ENCODE results near the gene CHST14.
A peak's percentile ranks its signal among the peaks of the same experiment; 100 is the strongest.

The CHST14 gene

DNA sequence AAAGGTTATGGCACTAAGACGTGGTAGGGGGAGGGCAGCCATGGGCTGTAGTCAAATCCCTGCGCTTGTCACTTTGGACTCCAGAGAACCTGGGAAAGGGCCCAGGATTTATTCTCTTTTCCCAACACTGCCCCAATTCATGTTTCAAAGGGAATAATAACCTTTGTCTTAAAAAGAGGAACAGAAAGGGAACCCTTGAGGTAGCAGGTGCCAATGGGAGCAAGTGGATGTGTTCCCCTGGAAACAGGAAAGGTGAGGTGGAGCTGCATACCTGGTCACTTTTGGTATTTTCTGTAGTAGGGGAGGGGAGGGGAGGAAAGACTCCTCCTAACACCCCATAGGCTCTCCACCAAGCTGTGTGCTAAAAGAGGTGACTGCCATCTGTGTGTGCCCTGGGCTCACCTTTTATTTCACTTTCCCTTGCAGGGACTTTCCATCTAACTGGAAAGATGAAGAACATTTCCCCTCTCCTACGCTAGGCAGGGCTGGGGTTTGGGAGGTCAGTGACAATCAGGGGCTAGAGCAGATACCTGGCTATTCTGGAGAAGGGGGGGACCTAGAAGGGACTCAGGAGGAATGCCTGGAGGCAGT lies 6.1 kb upstream of the CHST14 start:
- DNase-seq: no peak

DNA sequence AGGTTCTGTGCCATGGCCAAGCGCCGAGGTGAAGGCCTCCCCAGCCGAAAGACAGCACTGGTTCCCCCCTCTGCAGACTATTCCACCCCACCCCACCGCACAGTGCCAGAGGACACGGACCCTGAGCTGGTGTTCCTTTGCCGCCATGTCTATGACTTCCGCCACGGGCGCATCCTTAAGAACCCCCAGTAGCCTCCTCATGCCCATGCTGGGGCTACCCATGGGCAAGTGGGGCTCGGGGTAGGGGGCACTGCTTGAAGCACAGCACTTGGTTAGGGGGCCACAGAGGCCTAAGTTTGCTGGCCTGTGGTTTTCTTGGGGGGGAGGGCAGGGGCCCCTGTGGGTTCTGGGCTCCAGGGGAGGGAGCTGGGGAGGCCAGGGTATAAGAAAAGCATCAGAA lies 4.8 kb upstream of the CHST14 start:
- no peak for DNase-seq

DNA sequence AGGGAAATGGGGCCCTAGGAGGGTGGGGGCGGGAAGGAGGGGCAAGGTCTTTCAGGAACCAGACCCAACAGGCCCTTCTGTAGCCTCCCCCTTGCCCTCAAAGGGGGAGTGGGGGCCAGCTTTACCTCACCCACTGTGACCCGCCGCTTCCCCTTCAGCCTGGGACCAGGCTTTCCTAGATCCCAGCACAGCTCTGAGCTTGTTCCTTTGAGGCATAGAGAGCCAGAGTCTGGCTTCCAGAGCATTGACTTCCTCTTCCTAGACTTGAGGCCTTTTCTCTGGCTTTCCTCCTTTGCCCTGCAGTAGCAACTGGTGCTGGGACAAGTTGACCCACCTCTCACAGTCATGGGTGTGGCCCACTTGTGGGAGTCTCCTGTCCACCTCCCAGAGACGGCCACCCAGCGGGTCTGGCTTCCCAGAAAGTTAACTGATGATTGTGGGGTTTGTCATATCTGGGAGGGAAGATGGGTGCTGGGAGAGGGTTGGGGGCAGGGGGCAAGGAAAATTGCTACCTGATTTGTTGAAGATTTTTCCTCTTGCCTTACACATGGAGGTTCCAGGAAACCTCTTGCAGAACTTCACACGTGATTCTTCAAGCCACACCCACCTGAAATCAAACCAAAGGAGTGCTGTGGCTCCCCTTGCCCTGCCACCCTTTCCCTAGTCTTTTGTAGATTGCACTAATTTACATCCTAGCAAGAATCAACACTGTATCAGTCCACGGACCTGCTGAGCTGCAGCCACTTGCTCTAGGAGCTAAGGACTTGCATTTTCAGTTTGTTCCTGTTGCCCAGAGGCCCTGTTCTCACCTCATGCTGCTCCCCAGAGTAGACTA lies 4.1 kb upstream of the CHST14 start:
- no peak for DNase-seq

DNA sequence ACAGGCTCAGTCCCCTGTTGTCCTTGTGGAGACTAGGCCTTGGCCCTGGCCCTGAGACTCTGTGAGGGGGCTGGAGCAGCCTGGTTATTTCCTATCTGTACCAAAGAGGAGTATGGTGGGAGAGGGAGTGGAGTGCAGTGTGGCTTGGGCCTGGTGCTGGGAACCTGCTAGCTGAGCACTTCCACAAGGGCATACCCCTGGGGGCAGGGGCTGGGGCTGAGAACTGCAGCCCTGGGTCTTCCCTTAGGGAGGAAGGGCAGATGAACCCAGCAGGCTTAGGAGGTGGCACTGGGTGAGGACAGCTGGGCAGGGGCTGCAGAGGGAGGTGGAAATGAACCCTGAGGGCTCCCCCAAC lies 3.5 kb upstream of the CHST14 start:
- DNase-seq: no peak

DNA sequence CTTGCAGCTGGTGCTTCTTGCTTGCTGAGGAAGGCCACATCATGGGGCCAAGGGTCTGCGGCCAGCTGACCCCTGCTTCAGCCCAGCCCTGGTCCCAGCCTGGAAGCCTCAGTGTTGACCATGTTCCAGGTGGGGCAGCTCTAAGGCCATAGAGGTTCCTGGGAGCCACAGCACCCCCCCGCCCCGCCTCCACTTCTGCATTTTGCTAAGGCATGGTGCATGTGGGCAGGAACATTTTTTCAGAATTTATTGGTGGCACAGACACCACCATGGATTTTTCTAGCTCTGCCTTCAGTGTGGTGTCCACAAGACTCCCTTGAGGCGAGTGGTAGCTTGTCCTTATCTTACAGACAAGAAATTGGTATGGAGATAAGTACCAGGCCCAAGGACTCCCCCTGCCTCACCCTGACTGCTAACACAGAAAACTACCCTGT lies 1.9 kb upstream of the CHST14 start:
- DNase-seq: no peak

DNA sequence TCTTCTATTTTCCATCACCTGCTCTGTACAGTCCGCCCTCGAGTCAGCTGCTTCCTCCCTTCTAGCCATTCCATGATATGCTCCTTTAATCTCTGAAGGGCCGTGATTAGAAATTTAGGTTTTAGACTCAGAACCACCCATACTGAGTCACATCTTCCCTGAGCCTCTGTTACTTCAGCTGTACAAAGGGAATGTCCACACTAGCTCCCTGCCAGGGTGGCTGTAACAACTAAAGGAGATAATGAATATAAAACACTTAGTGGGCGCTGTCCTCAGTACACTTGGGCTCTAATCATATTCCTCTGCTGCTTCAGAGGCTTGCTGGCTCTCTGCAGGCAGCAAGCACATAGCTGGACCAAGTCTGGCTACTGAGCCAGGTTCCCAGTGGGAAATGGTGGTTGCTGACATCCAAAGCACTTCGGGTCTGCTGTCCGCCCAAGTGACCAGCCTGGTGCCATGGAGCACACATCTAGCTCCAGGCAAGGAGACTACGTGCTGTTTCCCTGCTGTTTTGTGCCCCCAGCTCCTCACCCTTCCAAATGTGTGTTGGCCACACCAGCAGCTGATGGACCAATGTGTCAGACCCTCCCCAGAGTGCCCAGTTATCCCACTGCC lies 901 bp upstream of the CHST14 start:
- no peak for DNase-seq

DNA sequence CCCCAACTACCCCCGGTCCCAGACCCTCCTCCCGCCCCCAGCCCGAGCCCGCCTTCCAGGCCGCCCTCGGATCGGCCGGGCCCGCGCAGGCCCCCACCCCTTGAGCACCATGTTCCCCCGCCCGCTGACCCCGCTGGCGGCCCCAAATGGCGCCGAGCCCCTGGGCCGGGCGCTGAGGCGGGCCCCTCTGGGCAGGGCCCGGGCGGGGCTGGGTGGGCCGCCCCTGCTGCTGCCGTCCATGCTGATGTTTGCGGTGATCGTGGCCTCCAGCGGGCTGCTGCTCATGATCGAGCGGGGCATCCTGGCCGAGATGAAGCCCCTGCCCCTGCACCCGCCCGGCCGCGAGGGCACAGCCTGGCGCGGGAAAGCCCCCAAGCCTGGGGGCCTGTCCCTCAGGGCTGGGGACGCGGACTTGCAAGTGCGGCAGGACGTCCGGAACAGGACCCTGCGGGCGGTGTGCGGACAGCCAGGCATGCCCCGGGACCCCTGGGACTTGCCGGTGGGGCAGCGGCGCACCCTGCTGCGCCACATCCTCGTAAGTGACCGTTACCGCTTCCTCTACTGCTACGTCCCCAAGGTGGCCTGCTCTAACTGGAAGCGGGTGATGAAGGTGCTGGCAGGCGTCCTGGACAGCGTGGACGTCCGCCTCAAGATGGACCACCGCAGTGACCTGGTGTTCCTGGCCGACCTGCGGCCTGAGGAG lies 472 bp downstream of the CHST14 start:
- DNase-seq: peak; percentile 12

DNA sequence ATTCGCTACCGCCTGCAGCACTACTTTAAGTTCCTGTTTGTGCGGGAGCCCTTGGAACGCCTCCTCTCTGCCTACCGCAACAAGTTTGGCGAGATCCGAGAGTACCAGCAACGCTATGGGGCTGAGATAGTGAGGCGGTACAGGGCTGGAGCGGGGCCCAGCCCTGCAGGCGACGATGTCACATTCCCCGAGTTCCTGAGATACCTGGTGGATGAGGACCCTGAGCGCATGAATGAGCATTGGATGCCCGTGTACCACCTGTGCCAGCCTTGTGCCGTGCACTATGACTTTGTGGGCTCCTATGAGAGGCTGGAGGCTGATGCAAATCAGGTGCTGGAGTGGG lies 995 bp downstream of the CHST14 start:
- DNase-seq: no peak

DNA sequence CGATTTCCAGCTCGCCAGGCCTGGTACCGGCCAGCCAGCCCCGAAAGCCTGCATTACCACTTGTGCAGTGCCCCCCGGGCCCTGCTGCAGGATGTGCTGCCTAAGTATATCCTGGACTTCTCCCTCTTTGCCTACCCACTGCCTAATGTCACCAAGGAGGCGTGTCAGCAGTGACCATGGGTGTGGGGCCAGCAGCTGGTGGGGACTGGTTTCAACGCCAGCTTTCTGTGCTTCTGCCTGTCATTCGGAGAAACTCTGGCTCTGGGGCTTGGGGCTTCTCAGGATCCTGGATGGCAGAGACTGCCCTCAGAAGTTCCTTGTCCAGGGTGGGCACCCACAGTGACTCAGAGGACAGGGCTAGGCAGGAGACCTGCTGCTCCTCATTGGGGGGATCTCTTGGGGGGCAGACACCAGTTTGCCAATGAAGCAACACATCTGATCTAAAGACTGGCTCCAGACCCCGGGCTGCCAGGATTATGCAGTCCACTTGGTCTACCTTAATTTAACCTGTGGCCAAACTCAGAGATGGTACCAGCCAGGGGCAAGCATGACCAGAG lies 1.5 kb downstream of the CHST14 start:
- DNase-seq: no peak

DNA sequence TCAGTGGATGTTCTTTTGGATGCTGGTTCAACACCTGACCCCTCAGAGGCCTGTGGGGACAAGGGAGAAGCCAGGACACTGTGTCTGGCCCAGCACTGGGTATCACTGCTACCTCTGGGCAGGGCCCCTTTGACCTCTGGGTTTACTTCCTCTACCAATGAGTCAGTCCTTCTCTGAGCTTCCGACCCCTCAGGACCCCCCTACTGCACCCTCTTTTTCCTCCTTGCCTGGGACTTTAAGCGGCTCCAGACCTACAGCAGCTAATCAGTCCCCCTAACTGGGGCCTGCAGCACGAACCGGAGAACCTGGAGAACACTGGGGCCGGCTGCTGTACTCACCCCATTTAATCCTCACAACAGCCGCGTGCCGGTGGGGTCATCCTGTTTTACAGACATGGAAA lies 3.8 kb downstream of the CHST14 start:
- no peak for DNase-seq

DNA sequence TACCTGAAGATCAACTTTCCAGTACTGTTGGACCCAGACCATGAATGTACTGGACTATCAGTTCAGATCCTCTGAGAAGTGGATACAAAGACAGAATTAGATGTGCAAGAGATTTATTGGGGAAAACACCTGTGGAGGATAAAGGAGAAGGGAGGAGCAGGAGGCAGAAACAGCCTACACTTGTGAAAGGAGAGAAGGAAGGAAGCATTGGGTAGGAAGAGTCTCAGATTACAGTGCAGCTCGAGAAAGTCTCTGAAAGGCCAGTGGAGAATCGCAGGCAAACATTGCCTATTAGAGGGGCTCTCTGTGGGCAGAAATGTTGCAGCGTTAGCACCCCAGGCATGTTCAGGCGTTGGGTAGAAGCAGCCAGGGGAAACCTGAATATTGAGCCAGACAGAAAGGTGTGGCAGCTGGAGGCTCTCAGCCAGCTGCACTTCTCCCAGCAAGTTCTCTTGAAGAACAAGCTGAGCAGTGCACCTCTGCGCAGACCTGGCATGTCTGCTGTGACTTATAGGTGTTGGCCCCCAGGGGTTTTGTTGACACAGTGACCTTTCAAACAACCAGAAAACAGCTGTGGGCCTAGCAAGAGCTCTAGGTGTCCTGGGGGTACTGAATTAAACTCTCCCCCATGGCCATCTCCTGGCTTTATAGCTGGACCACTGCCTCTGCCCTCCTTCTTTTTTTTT lies 7.0 kb downstream of the CHST14 start:
- no peak for DNase-seq

DNA sequence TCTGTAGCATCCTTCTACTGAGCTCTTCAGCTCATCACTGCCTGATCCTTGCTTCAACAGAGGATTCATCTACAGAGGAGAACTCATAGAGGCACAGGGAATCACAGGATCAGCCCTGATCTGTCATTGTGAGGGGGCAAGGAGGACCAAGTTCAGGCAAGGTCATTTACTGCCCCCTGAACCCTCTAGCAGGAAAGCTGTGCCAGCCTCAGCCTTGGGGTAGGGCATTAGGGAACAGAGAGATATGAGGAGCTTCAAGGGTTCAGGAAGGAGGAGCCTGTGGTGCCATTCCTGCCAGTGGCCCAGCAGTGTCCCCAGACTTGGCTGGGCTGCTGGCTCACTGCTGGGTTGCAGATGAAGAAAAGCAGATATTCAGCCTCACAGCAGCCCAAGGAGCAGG lies 8.2 kb downstream of the CHST14 start:
- no peak for DNase-seq

DNA sequence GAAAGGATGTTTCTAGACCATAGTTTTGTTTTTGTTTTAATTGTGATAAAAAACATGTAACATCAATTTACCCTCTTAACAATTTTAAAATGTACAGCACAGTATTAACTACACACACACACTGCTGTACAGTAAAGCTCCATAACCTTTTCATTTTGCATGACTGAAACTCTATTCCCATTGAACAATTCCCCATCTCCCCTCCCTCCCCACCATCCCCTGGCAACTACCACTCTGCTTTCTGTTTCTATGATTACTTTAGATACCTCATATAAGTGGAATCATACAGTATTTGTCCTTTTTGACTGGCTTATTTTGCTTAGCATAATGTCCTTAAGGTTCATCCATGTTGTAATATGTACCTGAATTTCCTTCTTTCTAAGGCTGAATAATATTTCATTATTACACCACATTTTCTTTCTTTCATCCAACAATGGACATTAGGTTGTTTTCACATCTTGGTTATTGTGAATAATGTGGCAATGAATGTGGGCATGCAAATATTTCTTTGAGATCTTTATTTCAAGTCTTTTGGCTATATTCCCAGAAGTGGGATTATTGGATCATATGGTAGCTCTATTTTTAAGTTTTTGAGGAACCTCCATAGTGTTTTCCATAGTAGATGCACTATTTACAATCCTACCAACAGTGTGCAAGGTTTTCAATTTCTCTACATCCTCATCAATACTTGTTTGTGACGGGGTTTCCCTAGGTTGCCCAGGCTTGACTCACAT lies 10.7 kb downstream of the CHST14 start:
- no peak for DNase-seq

DNA sequence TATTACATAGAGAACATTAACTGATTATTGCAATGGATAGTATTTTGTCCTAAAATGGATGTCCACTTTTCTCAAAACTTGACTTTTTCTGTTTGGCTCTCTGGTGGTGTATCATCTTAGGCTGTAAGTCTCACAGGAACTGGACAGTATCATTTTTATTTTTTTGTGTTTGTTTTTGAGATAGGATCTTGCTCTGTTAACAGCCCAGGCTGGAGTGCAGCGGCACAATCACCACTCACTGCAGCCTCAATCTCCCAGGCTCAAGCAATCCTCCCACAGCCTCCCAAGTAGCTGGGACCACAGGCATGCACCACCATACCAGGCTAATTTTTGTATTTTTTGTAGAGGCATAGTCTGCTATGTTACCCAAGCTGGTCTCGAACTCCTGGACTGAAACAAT lies 13.1 kb downstream of the CHST14 start:
- DNase-seq: no peak

DNA sequence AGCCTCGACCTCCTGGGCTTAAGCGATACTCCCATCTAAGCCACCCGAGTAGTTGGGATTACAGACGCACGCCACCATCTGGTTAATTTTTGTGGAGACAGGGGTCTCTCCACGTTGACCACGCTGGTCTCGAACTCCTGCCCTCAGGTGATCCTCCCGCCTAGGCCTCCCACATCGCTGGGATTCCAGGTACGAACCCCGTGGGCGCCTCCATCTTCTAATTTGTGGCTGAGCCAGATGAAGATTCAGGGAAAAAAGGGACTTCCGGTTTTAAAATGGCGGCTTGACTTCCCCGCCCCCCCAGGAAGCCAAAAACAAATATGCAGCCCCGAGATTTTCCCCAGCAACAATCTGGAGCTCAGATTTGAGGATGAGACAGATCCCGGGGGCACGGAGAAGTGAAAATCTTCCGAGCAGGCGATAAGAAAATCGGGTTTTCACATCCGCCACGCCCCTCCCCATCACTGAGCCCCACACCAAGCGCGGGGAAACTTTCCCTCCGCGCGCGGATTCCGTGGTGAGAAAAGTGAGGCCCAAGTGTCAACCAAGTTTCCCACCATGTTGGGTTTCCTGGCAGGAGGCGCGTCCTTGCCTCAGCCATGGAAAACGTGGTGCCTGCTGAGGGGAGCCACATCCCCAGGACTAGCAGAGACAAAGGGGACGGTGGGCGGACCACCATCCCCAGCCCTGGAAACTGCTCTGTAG lies 15.4 kb downstream of the CHST14 start:
- no peak for DNase-seq

DNA sequence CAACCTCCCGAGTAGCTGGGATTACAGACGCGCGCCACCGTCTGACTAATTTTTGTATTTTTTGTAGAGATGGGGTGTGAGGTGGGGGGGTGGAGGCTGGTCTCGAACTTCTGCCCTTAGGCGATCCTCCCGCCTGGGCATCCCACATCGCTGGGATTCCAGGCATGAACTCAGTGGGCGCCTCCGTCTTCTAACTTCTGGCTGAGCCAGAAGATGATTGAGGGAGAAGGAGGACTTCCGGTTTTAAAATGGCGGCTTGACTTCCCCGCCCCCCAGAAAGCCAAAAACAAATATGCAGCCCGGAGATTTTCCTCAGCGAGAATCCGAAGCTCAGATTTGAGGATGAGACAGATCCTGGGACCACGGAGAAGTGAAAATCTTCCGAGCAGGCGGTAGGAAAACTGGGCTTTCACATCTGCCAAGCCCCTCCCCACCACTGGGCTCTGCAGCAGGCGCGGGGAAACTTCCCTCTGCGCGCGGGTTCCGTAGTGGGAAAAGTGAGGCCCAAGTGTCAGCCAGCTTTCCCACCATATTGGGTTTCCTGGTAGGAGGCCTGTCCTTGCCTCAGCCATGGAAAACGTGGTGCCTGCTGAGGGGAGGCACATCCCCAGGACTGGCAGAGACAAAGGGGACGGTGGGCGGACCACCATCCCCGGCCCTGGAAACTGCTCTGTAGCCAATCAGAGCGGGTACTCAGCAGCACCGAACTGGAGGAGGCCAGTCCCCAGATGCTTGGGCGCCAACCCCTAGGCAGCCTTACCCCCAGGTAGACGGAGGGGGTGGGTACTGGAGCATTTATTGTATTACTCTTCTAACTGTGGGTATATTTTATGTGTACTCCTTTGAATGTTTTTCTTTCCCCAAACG lies 17.3 kb downstream of the CHST14 start:
- DNase-seq: no peak

DNA sequence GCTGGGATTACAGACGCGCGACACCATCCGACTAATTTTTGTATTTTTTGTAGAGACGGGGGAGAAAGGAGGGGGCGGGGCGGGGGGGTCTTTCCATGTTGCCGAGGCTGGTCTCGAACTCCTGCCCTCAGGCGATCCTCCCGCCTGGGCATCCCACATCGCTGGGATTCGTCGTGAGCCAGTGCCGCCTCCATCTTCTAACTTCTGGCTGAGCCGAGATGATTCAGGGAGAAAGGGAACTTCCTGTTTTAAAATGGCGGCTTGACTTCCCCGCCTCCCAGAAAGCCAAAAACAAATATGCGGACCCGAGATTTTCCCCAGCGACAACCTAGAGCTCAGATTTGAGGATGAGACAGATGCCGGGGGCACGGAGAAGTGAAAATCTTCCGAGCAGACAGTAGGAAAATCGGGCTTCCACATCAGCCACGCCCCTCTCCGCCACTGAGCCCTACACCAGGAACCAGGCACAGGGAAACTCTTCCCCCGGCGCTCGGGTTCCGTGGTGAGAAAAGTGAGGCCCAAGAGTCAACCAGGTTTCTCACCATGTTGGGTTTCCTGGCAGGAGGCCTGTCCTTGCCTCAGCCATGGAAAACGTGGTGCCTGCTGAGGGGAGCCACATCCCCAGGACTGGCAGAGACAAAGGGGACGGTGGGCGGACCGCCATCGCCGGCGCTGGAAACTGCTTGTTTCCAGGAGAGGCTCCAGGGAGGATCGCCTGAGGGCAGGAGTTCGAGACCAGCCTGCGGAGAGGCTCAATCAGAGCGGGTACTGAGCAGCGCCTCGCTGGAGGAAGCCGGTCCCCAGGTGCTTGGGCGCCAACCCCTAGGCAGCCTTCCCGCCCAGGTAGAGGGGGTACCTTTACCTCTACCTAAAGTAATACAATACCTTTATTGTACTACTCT lies 18.7 kb downstream of the CHST14 start:
- DNase-seq: no peak

DNA sequence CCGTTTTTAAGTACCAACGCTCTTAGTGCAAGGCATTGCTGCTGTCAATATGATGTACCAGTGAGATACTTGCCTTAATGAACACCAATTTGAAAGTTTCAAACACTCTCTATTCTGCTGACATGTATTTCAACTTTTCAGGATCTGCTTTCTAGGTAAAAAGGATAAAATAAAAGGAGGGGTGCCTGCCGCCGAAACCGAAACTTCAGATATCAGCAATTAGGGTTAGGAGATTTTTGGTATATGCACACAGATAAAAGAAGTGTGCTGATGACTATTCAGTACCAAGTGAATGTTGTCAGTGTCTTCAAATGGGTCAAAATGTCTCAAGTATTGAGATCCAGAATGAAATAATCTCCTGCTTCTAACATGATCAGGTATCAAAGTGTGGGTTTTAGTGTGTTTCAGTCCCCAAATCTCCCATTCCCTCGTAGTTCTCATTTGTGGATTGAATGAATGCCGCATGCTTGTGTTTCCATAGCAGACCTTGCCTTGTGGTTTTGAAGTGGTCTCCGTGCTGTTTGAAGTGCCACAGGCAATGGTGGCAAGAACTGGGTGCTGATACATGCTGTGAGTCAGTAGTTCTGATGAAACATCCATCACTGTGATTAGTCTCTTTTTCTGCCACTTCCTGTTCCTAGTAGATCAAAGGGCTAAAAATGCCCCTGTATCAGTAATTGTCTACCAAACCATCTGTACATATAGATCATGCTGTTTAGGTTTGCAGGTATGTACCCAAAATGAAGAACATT lies 22.5 kb downstream of the CHST14 start:
- peak; percentile 23 for DNase-seq

DNA sequence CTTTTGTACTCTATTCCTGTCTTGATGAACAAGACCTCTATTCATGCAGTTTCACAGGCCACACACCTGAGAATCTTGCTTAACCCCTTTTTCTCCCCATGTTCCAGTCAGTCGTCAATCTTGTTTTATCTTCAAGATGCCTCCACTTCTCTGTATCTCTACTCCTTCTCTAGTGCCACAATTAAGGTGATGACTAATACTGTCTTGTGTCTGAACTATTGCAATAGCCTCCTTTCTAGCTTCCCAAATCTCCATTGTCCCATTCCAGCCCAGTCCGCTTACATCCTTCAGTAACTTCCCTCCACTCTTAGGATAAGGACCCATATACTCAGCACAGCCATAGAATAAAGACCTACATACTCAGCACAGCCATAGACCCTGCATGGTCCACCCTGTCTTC lies 24.7 kb downstream of the CHST14 start:
- no peak for DNase-seq

Measured in T-helper 9 cell (primary cell).